GM21825 (cell line): Measurements from ENCODE around the gene MELK.
"Not testable (repeated sequence)": the region's sequence is repeated elsewhere in the genome, so short reads cannot be mapped to it uniquely, and the experiment has no call there.

Experiments
- ATAC-seq: cut with Tn5 transposase; IDR thresholded peaks from one replicate; pipeline ENCODE4 v1.9.1; 2021; ENCODE audit warnings: mild to moderate bottlenecking, moderate library complexity; ENCODE audit not compliant: unreplicated experiment

Gene MELK

DNA sequence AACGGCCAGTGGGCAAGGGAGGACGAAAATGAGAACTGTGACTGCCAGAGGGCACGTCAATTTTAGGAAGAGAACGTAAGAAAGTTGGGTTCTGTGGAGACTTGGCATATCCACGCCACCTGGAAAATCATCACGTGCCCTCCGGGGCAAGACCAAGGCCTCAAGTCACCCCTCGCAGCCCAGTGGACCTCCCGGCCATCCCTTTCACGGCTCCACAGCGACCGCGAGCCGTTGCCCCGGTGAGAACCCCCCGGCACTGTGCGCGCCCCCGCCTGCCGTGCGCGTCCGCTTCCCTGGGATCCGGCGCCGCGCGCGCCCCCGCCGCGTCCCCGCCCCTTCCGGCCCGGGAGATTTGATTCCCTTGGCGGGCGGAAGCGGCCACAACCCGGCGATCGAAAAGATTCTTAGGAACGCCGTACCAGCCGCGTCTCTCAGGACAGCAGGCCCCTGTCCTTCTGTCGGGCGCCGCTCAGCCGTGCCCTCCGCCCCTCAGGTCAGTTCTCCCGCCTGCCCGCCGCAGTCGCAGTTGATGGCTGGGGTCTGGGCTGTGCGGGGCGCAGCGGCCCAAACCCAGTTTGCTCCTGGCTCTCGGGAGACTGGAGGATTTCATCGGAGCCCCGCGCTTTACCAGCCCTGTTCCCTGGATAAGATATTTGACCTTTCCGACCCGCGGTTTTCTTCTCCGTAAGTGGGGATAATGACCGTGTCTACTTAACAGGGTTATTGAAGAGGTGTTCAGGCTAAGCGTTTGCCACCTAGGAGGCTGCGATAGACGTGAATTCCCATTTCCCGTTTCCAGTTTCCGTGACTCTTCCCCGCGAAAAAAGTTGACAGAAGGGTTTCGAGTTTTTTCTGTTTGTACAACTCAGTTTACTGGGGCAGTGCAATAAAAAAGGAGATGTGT is at the start of gene MELK:
Gene MELK (plus strand): TSS at position 381 of the 904 bp plus-strand sequence. CDS start 8,787 bp downstream, outside the sequence.
- ATAC-seq, result peak; percentile 65

DNA sequence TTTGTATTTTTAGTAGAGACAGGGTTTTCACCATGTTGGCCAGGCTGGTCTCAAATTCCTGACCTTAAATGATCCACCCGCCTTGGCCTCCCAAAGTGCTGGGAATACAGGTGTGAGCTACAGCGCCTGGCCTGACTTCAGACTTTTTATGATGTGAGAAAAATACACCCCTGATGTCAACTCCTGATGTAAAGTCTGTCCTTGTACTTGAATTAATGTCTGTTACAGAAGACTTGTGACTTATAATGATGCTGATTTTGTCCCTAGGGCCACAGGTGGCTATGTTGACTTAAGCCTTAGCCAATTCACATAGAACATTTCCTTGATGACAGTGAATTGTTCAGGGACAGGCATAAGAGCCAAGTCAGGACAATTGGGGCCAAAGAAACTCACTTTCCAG is 42.5 kb upstream of the MELK start:
- ATAC-seq, result no peak

DNA sequence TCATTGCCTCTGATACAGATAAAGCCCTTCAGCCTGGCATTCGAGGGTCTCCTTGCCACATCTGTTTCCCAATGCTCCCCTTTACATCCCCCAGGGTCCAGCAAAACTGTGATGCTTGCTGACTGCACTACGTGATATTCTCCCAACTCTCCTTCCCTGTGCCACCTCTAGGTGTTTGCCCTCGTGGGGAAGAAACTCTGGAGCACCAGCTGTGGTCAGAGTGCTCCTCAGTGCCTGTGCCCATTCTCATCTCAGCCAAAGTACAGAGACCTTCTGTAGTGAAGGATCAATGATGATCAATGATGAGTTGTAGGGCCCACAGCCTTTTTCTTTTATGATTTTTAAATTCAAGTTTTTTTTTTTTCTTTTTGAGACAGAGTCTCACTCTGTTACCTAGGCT is 40.3 kb upstream of the MELK start:
- ATAC-seq, result no peak

DNA sequence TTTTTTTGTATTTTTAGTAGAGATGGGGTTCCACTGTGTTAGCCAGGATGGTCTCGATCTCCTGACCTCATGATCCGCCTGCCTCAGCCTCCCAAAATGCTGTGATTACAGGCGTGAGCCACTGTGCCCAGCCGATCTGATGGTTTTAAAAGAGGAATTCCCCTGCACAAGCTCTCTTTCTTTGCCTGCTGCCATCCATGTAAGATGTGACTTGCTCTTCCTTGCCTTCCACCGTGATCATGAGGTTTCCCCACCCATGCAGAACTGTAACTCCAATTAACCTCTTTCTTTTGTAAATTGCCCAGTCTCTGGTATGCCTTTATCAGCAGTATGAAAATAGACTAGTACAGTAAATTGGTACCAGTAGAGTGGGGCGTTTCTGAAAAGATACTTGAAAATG is 39.0 kb upstream of the MELK start:
- ATAC-seq, result not testable (repeated sequence)

DNA sequence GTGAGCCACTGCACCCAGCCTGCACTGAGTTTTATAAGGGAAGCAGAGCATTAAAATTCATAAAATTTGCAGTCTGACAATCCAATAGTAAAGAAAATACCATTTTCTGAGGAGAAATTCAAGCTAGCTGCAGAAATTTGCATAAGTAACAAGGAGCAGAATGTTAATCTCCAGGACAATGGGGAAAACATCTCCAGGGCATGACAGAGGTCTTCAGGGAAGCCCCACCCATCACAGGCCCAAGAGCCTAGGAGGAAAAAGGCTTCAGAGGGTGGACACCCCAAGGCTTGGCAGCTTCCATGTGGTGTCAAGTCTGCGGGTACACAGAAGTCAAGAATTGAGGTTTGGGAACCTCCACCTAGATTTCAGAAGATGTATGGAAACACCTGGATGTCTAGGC is 37.6 kb upstream of the MELK start:
- no peak for ATAC-seq

- no peak for ATAC-seq
Measured at GRCh38 chr9:36537861-36538260, 34.8 kb upstream of the MELK start.

DNA sequence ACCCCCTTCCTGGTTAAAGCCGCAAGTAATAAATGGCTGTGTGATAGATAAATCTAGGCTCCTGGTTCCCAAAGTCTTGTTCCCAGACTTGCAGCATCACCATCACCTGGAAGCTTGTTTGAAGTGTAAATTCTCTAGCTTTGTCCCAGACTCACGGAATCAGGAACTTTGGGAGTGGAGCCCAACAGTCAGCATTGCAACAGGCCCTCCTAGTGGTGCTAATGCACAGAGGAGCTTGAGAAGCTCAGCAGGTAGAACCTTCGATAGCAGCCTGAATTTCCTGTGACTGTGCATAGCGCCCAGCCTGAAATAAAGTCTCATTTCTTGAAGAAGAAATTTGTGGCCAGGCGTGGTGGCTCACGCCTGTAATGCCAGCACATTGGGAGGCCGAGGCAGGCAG is 30.3 kb upstream of the MELK start:
- ATAC-seq, result no peak

DNA sequence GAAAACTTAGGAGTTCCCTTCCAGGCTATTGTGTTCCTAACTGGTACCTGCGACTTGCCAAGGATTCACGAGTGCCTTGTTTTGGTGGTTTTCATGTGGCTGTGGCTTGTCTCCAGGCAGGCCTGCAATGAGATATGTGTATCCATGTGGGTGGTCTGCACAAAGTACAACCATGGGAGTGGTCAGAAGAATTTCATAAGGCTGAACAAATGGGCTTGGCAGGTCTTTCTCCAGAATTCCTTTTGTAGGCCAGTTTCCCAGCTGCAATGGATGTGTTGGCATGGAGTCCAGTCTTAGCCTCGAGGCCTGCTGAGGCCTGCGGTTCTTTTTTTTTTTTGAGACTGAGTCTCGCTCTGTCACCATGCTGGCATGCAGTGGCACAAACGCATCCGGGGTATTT is 28.8 kb upstream of the MELK start:
- ATAC-seq, result no peak

GRCh38 chr9:36547598-36547997 is 25.1 kb upstream of the MELK start:
- no peak for ATAC-seq

DNA sequence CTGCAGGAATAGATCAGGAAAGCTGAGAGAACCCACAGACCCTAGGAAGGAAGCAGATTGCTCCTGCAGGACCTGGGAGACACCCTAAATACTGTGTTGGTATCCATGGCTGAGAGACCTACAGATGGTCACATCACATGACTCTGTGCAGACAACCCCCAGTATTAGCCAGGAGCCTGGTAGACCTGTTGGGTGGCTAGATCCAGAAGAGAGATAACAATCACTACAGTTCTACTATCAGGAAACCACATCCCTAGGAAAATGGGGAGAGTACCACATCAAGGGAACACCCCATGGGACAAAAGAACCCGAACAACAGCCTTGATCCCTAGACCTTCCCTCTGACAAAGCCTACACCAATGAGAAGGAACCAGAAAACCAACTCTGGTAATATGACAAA is 24.2 kb upstream of the MELK start:
- no peak for ATAC-seq

- no peak for ATAC-seq
Measured at GRCh38 chr9:36550135-36550534, 22.6 kb upstream of the MELK start.

DNA sequence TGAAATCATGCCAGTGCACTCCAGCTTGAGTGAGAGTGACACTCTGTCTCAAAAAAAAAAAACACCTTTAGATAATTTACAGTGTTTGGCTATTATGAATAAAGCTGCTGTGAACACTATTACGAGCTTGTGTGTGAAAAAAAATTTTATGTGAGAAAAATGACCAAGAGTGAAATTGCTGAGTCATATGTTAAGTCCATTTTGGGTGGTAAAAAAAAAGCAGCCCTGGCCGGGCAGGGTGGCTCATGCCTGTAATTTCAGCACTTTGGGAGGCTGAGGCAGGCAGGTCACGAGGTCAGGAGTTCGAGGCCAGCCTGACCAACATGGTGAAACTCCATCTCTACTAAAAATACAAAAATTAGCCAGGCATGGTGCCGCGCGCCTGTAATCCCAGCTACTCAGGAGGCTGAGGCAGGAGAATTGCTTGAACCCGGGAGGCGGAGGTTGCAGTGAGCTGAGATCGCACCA is 22.0 kb upstream of the MELK start:
- ATAC-seq, result not testable (repeated sequence)

DNA sequence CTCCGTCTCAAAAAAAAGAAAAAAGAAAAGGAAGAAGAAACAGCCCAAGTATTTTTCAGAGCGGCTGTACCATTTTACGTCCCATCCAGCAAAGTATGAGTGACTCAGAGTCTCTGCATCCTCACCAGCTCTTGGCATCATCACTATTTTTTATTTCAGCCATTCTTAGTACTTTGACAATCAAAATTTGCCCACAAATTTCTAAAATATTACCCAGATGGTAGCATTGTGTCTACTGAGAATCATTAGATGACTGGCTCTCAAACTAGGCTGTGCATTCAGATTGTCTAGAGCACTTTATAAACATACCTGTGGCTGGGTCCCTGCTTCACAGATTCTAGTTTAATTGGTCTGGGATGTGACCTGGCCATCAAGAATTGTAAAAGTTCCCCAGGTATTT is 21.6 kb upstream of the MELK start:
- no peak for ATAC-seq

DNA sequence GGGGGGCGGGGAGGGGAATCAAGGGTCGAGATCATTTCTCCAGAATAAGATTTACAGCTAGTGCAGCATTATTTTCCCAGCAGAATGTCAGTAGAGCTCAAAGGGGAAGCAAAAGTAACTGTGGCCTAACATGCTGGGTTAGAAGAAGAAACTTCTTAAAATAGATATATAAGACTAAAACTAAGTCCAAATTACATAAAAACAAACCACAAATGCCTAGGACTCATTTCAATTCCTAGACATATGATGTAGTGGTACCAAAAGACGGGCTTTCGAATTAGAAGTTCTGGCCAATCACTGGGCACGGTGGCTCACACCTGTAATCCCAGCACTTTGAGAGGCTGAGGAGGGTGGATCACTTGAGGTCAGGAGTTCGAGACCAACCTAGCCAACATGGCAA is 20.8 kb upstream of the MELK start:
- ATAC-seq, result no peak

- no peak for ATAC-seq
Measured at GRCh38 chr9:36559036-36559695, 13.5 kb upstream of the MELK start.

DNA sequence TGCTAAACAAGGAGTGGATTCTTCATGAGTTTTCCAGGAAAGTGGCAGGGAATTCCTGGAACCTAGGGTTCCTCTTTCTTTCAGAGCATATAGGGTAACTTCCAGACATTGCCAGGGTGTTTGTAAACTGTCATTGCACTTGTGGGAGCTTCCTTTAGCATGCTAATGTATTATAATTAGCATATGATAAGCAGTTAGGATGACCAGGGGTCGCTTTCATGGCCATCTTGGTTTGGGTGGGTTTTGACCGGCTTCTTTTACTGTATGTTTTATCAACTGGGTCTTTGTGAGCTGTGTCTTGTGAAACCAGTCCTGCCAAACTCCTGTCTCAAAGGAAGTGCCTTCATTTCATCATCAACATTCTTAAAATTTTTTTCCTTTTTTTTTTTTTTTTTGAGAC is 11.9 kb upstream of the MELK start:
- no peak for ATAC-seq

GRCh38 chr9:36562801-36563200 is 9.9 kb upstream of the MELK start:
- not testable (repeated sequence) for ATAC-seq

- no peak for ATAC-seq
Measured at GRCh38 chr9:36566813-36567221, 5.9 kb upstream of the MELK start.

DNA sequence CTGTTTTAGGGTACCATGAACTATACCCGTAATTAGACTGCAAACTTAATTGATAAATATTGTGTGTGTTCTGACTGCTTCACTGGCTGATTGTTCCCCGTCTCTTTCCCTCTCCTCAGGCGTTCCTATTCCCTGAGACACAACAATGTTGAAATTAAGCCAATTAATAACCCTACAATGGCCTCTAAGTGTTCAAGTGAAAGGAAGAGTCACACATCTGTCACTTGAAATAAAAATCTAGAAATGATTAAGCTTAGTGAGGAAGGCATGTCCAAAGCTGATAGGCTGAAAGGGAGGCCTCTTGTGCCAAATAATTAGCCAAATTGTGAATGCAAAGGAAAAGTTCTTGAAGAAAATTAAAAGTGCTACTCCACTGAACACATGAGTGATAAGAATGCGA is 4.0 kb upstream of the MELK start:
- not testable (repeated sequence) for ATAC-seq

DNA sequence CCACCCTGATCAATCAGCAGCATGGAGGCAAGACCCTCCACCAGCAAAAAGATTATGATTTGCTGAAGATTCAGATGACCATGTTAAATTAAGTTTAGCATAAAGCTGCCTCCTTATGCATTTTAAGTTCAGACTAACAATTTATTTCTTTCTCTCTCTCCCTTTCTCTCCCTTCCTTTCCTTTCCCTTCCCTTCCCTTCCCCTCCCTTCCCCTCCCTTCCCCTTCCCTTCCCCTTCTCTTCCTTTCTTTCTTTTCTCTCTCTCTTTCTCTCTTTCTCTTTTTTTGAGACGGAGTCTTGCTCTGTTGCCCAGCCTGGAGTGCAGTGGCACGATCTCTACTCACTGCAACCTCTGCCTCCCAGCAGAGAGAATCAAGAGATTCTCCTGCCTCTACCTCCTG is 1.4 kb upstream of the MELK start:
- no peak for ATAC-seq

DNA sequence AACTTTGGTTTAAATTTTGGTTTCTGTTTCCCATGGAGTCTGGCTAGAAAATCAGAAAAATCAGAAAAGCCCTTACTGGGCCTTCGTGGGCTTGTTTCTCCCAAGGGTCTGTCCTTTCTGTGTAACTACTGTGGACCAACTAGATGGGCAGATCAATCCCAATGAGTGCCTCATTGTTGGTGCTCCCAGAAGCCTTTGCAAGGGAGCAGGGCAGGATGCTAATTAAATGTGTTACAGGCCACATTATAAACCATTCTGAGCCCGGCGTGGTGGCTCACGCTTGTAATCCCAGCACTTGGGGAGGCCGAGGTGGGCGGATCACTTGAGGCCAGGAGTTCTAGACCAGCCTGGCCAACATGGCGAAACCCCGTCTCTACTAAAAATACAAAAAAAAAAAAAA is 1.4 kb downstream of the MELK start:
- ATAC-seq, result not testable (repeated sequence)

DNA sequence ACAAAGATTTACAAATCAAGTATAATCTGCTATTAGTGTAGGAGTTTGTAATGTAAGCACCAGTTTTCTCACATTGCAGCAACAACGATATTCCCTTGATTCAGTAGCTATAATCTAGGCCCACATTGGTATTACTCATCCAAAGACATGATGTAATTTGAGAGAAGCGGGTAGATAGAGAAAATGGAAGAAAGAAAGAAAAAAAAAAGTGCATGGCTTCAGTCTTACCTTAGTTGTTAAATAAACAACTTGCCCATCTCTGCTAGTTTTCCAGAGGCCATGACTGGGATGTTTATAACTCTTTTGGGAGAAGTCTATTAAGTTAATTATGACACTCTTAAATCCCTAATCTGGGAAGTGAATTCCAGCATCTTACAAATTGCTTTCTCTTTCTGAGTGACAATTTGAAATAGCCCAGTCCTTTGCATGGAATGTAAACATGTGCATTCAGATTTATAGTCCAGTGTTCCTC is 2.8 kb downstream of the MELK start:
- no peak for ATAC-seq
